Measurements from ENCODE around the gene MARCHF2.
A peak's percentile ranks its signal among the peaks of the same experiment; 100 is the strongest.

The MARCHF2 gene

DNA sequence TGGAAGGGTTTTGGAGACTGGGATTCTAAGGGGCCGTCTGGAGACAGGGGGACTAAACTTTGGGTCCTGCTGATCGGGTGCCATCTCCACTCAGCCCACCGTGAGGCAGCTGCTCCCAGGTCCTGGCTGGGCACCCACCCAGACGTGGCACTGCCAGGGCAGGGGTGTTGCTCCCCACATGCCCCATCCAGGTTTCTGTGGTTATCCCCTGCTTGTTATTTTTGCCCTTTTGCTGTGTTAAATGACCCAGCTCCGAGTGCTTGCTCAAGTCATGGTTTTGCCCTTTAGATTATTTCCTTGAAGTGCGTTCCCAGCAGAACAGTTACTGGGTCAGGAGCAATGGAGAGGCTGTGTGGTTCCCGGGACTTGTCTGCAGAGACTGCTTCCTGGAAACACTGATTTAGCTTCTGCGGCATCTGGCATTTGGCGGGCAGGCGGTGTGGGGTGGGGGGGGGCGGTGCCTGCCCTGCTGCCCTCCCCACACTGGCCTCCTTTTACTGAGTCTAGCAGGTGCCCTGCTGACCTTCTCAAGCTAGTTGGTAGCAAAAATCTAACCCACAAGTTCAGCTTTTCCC, 21.0 kb upstream of the MARCHF2 start:
- TF ChIP-seq, protein P1, sequence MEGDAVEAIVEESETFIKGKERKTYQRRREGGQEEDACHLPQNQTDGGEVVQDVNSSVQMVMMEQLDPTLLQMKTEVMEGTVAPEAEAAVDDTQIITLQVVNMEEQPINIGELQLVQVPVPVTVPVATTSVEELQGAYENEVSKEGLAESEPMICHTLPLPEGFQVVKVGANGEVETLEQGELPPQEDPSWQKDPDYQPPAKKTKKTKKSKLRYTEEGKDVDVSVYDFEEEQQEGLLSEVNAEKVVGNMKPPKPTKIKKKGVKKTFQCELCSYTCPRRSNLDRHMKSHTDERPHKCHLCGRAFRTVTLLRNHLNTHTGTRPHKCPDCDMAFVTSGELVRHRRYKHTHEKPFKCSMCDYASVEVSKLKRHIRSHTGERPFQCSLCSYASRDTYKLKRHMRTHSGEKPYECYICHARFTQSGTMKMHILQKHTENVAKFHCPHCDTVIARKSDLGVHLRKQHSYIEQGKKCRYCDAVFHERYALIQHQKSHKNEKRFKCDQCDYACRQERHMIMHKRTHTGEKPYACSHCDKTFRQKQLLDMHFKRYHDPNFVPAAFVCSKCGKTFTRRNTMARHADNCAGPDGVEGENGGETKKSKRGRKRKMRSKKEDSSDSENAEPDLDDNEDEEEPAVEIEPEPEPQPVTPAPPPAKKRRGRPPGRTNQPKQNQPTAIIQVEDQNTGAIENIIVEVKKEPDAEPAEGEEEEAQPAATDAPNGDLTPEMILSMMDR (IDR thresholded peaks at IDR 0.05; ENCODE audit: low read depth, low read length) = no peak

DNA sequence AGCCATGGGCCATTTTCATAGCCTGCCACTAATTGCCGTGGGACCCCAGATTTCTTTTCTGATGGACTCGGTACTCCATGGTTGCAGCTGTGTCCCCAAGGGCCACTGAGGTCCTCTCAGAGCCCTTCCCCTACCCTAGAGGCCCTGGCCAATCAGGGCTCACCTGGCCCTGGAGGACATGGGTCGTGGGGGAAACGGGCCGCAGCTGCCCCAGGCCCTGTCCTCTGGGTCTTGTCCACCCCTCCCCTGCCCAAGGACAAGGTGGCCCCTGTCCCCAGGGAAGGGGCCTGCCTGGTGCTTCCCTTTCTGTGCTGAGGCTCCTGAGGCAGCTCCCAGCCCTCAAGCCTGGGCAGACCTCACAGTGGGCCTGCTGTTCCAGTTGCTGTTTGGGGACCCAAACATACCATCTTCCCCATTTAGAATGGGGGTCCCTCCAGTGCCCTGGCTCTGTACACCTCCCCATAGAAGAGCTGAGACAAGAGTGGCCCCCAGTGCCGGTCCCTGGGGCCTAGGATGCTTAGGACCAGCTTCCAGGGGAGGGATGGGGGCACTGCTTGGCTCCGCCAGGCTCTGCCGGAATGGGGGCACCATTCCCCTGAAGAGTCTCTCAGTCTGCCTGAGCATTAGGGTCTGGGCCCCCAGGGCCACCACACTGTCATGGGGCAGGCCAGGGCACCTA, 19.8 kb upstream of the MARCHF2 start:
- no peak for DNase-seq (ENCODE audit: extremely low read depth, low read depth)
- TF ChIP-seq, protein P1 (IDR thresholded peaks at IDR 0.05; ENCODE audit: low read depth, low read length) = no peak

More for the DNA sequence above, 21.0 kb upstream of the MARCHF2 start:
- no peak for DNase-seq (ENCODE audit: extremely low read depth, low read depth)

DNA sequence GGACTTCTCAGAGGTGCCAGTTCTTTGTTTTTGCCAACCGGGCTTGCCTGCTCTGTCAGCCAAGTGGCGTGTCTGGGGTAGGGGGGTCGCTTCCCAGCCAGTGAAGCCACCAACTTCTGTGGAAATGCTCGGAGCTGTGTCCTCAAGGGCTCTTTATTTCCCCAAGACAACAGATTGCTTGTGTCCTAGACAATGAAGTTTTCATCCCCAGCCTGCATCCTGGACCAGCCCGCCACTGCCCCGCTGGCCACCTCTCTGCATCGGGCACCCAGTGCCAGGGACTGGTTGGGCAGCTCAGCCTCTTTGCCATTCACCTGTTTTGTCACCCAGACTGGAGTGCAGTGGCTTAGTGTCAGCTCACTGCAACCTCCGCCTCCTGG, 19.2 kb upstream of the MARCHF2 start:
- TF ChIP-seq, protein P1 (IDR thresholded peaks at IDR 0.05; ENCODE audit: low read depth, low read length) = no peak
- DNase-seq (ENCODE audit: extremely low read depth, low read depth) = no peak

DNA sequence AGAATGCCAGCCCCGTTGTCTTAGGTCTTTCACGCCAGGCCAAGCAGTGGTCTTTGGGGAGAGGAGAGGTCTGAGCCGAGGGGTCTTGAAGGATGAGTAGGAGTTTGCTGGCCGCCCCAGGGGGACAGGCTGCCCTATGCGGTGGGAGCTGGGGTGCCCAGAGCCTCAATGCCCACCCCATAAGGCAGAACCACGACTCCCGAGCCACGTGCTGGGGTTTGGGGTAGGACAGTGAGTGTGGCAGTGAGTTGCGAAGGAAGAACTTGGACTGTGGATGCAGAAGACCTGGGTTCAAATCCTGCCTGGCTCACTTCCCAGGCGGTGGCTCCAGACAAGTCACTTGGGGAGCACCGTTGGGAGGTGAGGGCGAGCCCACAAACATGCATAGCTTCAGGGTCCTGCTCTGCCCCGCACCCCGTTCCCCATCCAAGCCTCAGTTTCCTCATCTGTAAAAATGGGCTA, 17.5 kb upstream of the MARCHF2 start:
- DNase-seq (ENCODE audit: extremely low read depth, low read depth) = no peak
- TF ChIP-seq, protein P1 (IDR thresholded peaks at IDR 0.05; ENCODE audit: low read depth, low read length) = no peak

DNA sequence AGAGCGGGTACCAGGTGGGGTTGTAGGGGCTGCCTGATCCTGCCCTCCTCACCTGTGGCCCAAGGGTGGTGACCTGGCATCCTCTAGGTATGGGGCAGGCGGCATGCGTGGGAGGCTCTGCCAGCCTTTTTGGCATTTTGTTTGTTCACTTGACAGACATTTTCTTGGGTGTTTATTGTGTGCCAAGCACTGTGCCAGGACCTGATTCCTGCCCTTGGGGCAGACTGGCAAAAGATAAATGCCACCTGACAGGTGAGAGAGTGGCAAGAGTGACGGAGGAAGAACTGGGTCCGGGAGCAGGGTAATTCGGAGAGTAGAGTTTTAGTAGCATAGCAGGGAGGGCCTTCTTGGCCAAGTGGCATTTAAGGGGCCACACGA, 16.9 kb upstream of the MARCHF2 start:
- TF ChIP-seq, protein P1 (IDR thresholded peaks at IDR 0.05; ENCODE audit: low read depth, low read length) = no peak
- DNase-seq (ENCODE audit: extremely low read depth, low read depth) = no peak

DNA sequence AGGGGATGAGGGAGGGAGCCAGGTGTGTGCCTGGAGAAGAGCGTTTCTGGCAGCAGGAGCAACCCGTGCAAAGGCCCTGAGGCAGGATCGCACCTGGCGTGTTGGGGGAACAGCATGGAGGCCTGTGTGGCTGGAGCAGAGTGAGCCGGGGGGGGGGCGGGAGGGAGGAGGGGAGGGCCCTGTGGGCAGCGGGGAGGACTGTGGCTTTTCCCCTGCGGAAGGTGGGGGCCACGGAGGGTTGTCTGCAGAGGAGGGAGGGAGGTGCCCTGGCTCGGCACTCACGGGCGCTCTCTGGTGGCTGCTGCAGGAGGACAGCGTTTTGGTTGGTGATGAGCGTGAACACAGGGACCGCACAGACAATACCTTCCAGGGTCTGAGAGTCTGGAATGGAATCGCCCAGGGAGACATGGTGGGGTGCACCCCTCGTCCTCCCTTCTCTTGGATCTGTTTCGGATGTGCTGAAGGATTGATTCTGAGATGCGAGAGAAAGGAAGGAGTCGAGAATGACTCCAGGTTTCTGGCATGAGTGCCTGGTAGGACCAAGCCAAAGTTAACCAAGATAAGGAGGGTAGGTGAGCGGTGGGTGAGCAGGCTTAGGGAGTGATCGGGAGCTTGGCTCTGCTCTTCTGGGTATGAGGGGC, 16.4 kb upstream of the MARCHF2 start:
- TF ChIP-seq, protein P1 (IDR thresholded peaks at IDR 0.05; ENCODE audit: low read depth, low read length) = peak; percentile 75
- DNase-seq (ENCODE audit: extremely low read depth, low read depth) = no peak

DNA sequence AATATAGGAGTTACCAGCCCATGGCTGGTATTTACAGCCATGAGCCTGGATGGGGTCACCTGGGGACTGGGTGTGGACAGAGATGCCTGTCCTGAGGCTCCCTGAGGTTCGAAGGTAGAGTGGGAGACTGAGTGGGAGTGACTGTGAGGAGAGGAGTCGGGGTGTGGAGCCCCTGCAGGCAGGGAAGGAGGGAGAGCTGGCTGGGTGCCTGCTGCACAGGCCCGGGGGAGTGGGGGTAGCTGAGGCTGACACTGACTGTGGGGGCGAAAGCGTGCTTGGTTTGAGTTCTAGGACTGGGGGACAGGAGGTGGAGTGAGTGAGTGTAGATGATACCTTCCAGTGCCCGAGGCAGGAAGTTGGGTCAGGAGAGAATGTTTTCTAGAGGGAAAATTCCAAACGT, 15.8 kb upstream of the MARCHF2 start:
- TF ChIP-seq, protein P1 (IDR thresholded peaks at IDR 0.05; ENCODE audit: low read depth, low read length) = no peak
- DNase-seq (ENCODE audit: extremely low read depth, low read depth) = no peak

Measured in AG09319 (cell line).